GM10248 (cell line): ENCODE data around the gene KCNQ1.

Experiments used
- CTCF ChIA-PET: fragments of 300-600 bp; sonication (Branson Sonifier 250); formaldehyde crosslinking; extraction: SDS; loops from one replicate; lab custom pipeline; 2021; ENCODE audit warnings: antibody characterized with exemption; lab: Yijun Ruan, JAX
- POLR2A ChIA-PET: fragments of 350-650 bp; sonication (Branson Sonifier 250); formaldehyde crosslinking; extraction: SDS; loops from one replicate; lab custom pipeline; 2020; ENCODE audit warnings: antibody characterized with exemption; lab: Yijun Ruan, JAX
- DNase-seq: peaks from one replicate; pipeline ENCODE4 v3.0.0; 2012; ENCODE audit errors: extremely low spot score
- CTCF ChIP-seq: IDR thresholded peaks from 2 replicates; pipeline ENCODE4 v1.5.1; 2012; ENCODE audit warnings: mild to moderate bottlenecking, low read depth; ENCODE audit errors: extremely low read depth, missing control alignments, control extremely low read depth

Gene KCNQ1

GRCh38 chr11:2742201-2742600 is 297.4 kb downstream of the KCNQ1 start:
- POLR2A ChIA-PET = no interaction called here
- no peak for TF ChIP-seq CTCF
- DNase-seq = no peak
- CTCF ChIA-PET = no interaction called here

GRCh38 chr11:2742611-2743426 is 298.0 kb downstream of the KCNQ1 start:
- CTCF ChIA-PET = interaction anchor here (1.4 kb wide), 1 partner anchor 210 kb away, joined by 4 read pairs; no protein-coding TSS in a partner anchor
- POLR2A ChIA-PET = no interaction called here
- no peak for DNase-seq
- no peak for TF ChIP-seq CTCF

GRCh38 chr11:2743427-2744110 is 298.8 kb downstream of the KCNQ1 start:
- no peak for DNase-seq
- ChIA-PET CTCF (interaction anchor here (1.4 kb wide), 1 partner anchor 211 kb away, joined by 4 read pairs; no protein-coding TSS in a partner anchor), POLR2A (no interaction called here)
- TF ChIP-seq CTCF = no peak

- no peak for DNase-seq
- ChIA-PET CTCF (no interaction called here), POLR2A (no interaction called here)
- TF ChIP-seq CTCF = no peak
Observed at GRCh38 chr11:2744166-2744565, 299.4 kb downstream of the KCNQ1 start.

GRCh38 chr11:2745511-2745910 is 300.7 kb downstream of the KCNQ1 start:
- no peak for TF ChIP-seq CTCF
- DNase-seq = no peak
- POLR2A ChIA-PET = no interaction called here
- CTCF ChIA-PET = no interaction called here

GRCh38 chr11:2746401-2747247 is 301.8 kb downstream of the KCNQ1 start:
- no peak for DNase-seq
- TF ChIP-seq CTCF = no peak
- ChIA-PET POLR2A (no interaction called here), CTCF (no interaction called here)
